Mucosa of descending colon (tissue), 3 donors: Measurements from ENCODE around the gene BCL2L13. TPM values are rescaled to one million over a fixed set of nuclear protein-coding genes. Genes with fewer than 3 reads are reported as not detected.
A peak's percentile ranks its signal among the peaks of the same experiment; 100 is the strongest.

ENCODE experiments used
- ATAC-seq: fragments of 200-7000 bp; cut with Tn5 transposase; one replicate; pipeline ENCODE4 v1.9.1; 2020; ENCODE audit warnings: mild to moderate bottlenecking, moderate library complexity
- DNase-seq, 3 donors: peaks; one replicate each; pipeline ENCODE4 v3.0.0-alpha.2; 2020
- H3K36me3 ChIP-seq: fragments of 200-600 bp; one replicate; pipeline ENCODE4 v1.8.0; 2021; ENCODE audit warnings: low read depth, mild to moderate bottlenecking
- H3K4me1 ChIP-seq: fragments of 200-600 bp; one replicate; pipeline ENCODE4 v1.8.0; 2021; ENCODE audit warnings: low read depth, mild to moderate bottlenecking
- H3K4me3 ChIP-seq: fragments of 200-600 bp; one replicate; pipeline ENCODE4 v1.8.0; 2021; ENCODE audit warnings: mild to moderate bottlenecking
- H3K9me3 ChIP-seq: fragments of 200-600 bp; one replicate; pipeline ENCODE4 v1.8.0; 2021; ENCODE audit warnings: mild to moderate bottlenecking
- intact Hi-C, 2 donors: fragments of 100-400 bp; cut with DNase I in 1 of 2; cut with micrococcal nuclease in 1 of 2; formaldehyde crosslinking; loops; one replicate each; pipeline versions ENCODE4 v1.11.0 to v1.11.1; 2022; cut with DNase I, micrococcal nuclease
- total RNA-seq, 3 donors: library from RNA; stranded (reverse); fragmentation: NEBNext Ultra II Directional in 2 of 3; extraction: Animal tissue kit (Norgen Biotek cat#: 25700) in 2 of 3; gene quantifications; one replicate each; pipeline versions ENCODE4 v1.2.1 to v1.2.4, GENCODE V29; 2021 to 2023
- TF ChIP-seq, protein P1 (sequence below): fragments of 200-600 bp; IDR thresholded peaks from one replicate; pipeline ENCODE4 v1.8.0; 2022; ENCODE audit warnings: antibody characterized with exemption, mild to moderate bottlenecking
- donor health status: DM: no; HTN: no; CAD: no; lungs with moderate emphysema.
- donor health status: DM: no; HTN: no; CAD: no.
- donor health status: DM: no; HTN: yes; CAD: no.

BCL2L13 gene
- total RNA-seq, 3 donors from 2014 or later = 47.2 to 61.2 (median 57.3) TPM

DNA sequence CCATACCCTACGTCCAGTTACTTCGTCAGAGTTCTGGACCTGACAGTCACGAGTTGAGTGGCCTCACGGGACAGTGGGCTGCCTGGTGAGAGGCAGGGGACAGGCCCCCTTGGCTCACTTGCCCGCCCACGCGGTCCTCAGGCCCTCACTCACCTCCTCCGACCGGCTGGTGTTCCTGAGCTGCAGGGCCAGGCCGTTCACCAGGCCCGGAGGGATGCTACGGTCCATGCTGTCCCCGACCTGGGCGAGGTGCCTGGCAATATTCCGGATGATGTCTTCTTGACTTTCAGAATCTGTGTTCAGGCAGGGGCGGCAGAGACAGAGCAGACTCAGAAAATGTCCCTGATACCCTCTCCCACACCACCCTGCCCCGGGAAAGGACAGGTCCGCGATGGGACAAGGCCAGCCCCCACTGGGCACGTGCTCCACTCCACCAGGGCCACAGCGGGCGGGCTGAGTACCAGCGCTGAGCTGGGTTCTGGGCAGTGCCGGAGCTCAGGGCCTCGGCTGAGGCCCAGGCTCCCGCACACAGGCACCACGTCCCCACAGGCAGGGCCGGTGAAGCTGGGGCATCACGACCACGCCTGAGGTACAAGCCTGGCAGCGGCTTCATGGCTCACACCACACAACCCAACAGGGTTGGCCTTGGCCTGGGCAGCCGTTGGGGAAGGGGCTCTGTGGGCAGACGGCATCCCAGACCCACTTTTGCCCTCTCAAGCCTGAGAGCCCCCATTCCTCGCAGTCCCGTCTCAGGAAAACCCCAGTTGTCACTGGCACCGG is 100.8 kb downstream of the BCL2L13 start:
- intact Hi-C loops = no loop called here
- peak in 1 of 3 donors; percentile 19 for DNase-seq
- Histone ChIP-seq H3K4me3 (no peak overlapping the region), H3K36me3 (peaks cover 5% of the 10 kb centered on the region), H3K9me3 (no peaks in the 10 kb centered on the region), H3K4me1 (no peaks in the 10 kb centered on the region)
- TF ChIP-seq, protein P1, sequence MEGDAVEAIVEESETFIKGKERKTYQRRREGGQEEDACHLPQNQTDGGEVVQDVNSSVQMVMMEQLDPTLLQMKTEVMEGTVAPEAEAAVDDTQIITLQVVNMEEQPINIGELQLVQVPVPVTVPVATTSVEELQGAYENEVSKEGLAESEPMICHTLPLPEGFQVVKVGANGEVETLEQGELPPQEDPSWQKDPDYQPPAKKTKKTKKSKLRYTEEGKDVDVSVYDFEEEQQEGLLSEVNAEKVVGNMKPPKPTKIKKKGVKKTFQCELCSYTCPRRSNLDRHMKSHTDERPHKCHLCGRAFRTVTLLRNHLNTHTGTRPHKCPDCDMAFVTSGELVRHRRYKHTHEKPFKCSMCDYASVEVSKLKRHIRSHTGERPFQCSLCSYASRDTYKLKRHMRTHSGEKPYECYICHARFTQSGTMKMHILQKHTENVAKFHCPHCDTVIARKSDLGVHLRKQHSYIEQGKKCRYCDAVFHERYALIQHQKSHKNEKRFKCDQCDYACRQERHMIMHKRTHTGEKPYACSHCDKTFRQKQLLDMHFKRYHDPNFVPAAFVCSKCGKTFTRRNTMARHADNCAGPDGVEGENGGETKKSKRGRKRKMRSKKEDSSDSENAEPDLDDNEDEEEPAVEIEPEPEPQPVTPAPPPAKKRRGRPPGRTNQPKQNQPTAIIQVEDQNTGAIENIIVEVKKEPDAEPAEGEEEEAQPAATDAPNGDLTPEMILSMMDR = no peak
- no peak for ATAC-seq

DNA sequence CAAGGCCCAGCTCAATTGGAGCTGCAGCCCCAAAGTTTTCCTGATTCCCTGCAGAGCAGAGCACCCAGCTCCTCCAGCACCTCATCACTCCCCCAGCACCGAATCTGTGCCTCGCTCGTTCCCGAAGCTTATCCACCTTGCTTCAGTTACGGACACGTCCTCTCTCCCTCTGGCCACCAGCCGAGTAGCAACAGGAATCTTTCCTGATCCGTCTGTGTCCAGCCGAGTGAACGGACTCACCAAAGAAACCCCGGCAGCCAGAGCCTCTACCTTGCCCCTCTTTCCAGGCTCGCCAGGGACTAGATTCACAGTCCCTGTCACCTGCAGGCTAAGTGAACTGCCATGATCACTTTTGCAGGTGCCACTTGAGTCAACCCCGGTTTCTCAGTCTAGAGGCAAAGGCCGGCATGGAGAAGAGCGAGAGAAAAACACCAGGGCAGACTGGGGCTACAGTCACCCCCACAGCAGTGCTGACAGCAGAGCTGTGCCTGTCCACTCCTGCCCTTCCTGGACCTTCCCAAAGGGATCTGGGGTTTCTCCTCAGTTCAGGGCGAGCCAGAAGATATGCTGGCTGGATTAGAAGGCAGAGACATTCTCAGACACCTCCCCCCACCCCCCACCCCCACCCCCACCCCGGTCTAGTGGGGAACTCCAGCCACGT is 103.4 kb downstream of the BCL2L13 start:
- TF ChIP-seq, protein P1 = no peak
- DNase-seq (peak in 1 of 3 donors; percentile 18), ATAC-seq (peak; percentile 9)
- no peaks in the 10 kb centered on the region for H3K9me3 ChIP-seq
- H3K36me3 ChIP-seq = no peaks in the 10 kb centered on the region
- H3K4me1 ChIP-seq = no peaks in the 10 kb centered on the region
- no peak overlapping the region for H3K4me3 ChIP-seq
- intact Hi-C loops = no loop called here

DNA sequence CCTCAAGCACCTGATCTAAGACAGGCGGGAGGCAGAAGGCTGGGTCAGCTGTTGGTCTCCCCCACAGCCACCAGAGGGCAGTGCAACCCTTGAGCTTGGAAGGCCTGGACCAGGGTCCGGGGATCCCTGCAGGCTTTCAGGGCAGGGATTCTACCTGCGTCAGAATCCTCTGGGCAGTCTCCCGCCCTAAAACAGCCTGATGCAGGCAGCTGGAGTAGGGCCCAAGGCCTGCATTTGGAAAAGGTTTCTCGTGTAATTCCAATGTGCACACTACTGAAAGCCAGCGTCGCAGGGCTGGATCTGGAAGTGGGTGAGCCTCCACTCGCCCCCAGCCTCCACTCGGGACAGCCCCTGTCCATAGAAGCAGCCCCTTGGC is 104.0 kb downstream of the BCL2L13 start:
- Histone ChIP-seq H3K4me1 (no peaks in the 10 kb centered on the region), H3K9me3 (no peaks in the 10 kb centered on the region), H3K4me3 (no peak overlapping the region), H3K36me3 (no peaks in the 10 kb centered on the region)
- ATAC-seq (peak; percentile 88), DNase-seq (peak; percentile 69 to 76 (median 73))
- TF ChIP-seq, protein P1 = peak; percentile 67
- intact Hi-C loops = no loop called here

DNA sequence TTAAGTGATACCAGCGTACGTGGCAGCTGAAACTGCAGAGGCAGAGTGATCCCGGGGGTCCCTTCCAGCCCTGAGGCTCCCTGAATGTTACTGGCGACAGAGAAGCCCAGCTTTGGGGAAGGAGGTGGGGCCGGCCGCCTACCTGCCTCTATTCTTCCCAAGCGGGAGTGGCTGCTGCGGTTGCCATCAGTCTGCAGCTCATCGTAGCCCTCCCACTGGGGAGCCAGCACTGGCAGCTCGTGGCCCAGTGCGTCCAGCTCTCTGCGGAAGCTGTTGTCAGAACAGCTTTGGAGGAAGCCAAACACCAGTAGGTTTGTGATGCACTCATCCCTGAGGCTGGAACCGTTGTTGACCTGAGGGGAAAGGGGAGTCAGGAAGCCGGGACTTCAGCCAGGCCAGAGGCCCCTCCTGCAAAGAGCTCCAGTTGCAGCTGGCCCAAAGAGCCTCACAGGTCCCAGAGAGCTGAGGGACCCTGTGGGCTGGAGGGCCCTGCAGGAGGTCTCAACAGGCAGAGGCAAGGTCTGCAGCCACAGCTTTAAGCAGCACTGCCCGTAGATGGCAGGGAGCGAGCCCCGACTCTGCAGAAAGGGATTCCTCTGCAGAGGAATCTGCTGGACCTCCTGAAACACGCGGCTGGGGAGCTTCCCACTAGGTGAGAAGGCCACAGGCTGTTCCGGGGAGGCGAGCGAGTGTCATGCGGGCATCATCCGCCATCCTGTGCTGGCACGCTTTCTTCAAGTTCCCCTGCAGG is 105.3 kb downstream of the BCL2L13 start:
- TF ChIP-seq, protein P1 = no peak
- no peak for ATAC-seq

DNA sequence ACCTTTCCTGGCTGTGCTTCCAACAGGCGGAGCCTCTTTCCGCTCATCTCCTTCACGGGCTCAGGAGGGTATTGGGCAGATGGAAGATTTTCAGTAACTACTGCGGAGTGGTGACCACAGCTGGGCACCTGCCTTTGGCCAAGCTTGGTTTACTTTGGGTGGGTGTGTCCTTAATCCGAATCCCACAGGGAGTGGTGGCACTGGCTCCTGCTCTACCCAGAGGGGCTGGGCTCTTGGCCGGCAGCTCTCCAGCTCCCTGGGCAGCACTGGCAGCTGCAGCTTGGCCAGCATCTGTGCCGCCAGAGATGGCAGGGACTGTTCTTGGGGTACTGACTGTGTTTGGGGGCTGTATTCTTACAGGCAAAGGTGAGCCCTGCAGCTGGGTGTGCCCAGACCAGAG is 105.9 kb downstream of the BCL2L13 start:
- Histone ChIP-seq H3K4me3 (no peak overlapping the region), H3K9me3 (no peaks in the 10 kb centered on the region), H3K4me1 (no peaks in the 10 kb centered on the region), H3K36me3 (no peaks in the 10 kb centered on the region)
- peak in 1 of 3 donors; percentile 12 for DNase-seq
- intact Hi-C loops = no loop called here
- ATAC-seq = peak; percentile 26
- TF ChIP-seq, protein P1 = no peak

More for the DNA sequence above, 105.3 kb downstream of the BCL2L13 start:
- no peaks in the 10 kb centered on the region for H3K4me1 ChIP-seq
- DNase-seq = no peak
- no peaks in the 10 kb centered on the region for H3K9me3 ChIP-seq
- H3K4me3 ChIP-seq = no peak overlapping the region
- intact Hi-C loops = no loop called here
- no peaks in the 10 kb centered on the region for H3K36me3 ChIP-seq
